A204.1 (cell line): ENCODE results near the gene AP1M1.
"Not testable (repeated sequence)": the region's sequence is repeated elsewhere in the genome, so short reads cannot be mapped to it uniquely, and the experiment has no call there.

ENCODE experiments used
- FAIRE-seq: peaks from 2 replicates; lab custom pipeline; 2012; peaks lifted over from hg19 to GRCh38; lab: Jason Lieb, UNC

The AP1M1 gene

DNA sequence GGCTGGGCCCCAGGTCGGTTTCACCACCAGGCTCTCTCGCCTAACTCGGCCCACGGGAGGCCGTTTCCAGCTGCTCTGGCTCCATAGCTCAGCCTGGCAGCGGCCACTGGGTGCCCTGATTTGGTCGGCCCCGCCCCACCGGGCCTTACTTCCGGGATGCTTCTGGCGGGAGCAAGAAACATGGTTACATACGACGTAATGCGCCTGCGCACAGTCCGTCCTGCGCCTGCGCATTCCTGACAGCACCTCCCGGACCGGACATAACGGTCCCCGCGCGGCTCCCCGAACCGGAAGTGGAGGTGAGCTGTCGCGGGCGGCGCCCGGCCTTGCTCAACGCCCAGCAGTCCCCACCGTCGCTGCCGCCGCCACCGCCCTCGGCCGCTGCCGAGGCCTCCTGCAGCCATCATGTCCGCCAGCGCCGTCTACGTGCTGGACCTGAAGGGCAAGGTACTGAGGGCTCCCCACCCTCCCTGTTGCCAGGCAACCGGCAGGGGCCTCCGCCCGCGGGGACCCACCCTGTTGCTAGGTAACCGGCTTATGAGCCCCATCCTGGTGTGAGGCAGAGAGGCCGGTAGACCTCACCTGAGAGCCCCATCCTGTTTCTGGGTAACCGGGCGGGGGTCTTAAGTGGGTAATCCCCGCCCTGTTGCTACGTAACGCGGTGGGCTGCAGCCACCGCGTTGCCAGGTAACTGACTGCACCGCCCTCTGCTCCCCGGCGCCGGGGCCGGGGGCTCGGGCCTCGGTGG, at the start of gene AP1M1:
TSS of gene AP1M1 (plus strand) at position 290 of the 748 bp plus-strand sequence. CDS start at position 406, 116 bp downstream.
- peak; percentile 67 for FAIRE-seq

- no peak for FAIRE-seq
Observed at GRCh38 chr19:16148443-16149229, 49.1 kb upstream of the AP1M1 start.

DNA sequence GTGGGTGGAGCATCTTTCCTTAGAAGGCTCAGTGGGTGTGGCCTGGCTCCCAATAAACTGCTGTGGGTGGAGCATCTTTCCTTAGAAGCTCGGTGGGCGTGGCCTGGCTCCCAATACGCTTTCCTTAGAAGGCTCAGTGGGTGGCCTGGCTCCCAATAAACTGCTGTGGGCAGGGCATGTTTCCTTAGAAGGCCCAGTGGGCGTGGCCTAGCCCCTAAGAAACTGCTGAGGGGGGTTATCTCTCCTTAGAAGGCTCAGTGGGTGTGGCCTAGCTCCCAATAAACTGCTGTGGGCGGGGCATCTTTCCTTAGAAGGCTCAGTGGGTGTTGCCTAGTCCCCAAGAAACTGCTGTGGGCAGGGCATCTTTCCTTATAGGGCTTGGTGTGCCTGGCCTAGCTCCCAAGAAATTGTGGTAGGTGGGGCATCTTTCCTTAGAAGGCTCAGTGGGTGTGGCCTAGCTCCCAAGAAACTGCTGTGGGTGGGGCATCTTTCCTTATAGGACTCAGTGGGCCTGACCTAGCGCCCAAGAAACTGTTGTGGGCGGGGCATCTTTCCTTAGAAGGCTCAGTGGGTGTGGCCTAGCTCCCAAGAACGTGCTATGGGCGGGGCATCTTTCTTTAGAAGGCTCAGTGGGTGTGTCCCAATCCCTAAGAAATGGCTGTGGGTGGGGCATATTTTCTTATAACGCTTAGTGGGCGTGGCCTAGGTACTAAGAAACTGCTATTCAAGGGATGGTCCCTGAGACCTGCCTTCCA, 44.0 kb upstream of the AP1M1 start:
- FAIRE-seq: no peak

- FAIRE-seq: no peak
Observed at GRCh38 chr19:16154557-16154956, 43.2 kb upstream of the AP1M1 start.

DNA sequence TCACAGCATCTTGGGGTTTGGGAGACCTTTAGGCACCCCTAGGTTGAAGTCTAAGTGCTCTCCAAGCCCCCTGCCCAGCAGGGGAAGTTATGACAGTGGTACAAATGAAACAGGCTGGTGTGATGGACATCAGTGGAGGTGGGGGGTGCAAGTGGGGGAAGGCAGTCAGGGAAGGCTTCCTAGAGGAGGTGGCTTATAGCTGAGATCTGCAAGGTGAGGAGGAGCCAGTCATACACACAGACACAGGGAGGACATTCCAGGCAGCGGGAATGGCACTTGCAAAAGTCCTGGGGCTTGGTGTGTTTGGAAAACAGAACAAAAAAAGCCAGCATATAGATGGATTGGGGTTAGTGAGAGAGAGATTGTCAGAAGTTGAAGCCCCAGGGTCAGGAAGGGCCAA, 42.6 kb upstream of the AP1M1 start:
- FAIRE-seq: no peak

GRCh38 chr19:16156904-16157303, 40.8 kb upstream of the AP1M1 start:
- FAIRE-seq: no peak

- no peak for FAIRE-seq
Observed at GRCh38 chr19:16157601-16158000, 40.1 kb upstream of the AP1M1 start.

DNA sequence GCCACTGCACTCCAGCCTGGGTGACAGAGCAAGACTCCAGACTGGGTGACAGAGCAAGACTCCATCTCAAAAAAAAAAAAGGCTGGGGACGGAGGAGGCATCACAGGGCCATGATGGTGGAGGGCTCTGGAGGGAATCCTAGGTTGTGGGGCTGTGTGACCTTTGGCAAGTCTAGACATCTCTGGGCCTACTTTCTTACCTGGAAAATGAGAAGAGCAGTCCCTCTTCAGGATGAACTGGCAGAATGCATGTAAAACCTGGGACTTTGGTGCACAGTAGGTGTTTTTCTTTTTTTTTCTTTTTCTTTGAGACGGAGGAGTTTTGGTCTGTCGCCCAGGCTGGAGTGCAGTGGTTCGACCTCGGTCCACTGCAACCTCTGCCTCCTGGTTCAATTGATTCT, 38.1 kb upstream of the AP1M1 start:
- no peak for FAIRE-seq

DNA sequence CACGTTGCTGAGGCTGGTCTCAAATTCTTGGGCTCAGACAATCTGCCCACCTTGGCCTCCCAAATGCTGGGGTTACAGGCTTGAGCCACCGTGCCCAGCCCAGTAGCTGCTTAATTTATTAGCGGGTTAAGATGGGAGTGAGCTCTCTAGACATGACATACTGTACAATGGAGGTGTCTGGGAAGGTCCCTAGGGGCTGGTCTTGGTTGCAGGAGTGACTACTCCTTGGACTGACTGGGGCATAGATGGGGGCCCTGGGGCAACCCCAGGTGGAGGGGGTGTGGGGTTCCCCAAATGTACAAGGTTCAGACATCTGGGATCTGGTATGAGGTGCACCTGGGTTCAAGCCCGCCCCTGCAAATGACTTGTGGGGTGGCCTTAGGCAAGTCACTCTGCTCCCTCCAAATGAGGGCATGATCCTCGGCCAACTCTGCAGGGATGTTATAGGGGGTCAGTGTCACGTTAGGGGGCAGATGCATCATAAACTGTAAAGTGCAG, 37.2 kb upstream of the AP1M1 start:
- FAIRE-seq: no peak

GRCh38 chr19:16160943-16161560, 36.7 kb upstream of the AP1M1 start:
- no peak for FAIRE-seq

DNA sequence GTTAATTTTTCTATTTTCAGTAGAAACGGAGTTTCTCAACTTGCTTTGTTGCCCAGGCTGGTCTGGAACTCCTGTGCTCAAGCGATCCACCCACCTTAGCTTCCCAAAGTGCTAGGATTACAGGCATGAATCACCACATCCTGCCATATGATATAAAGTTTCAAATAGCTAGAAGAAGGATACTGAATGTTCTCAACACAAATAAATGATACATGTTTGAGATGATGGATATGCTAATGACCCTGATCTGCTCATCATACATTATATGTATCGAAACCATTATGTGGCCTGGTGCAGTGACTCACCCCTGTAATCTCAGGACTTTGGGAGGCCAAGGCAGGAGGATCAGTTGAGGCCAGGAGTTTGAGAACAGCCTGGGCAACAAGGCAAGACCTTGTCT, 35.9 kb upstream of the AP1M1 start:
- FAIRE-seq: no peak

DNA sequence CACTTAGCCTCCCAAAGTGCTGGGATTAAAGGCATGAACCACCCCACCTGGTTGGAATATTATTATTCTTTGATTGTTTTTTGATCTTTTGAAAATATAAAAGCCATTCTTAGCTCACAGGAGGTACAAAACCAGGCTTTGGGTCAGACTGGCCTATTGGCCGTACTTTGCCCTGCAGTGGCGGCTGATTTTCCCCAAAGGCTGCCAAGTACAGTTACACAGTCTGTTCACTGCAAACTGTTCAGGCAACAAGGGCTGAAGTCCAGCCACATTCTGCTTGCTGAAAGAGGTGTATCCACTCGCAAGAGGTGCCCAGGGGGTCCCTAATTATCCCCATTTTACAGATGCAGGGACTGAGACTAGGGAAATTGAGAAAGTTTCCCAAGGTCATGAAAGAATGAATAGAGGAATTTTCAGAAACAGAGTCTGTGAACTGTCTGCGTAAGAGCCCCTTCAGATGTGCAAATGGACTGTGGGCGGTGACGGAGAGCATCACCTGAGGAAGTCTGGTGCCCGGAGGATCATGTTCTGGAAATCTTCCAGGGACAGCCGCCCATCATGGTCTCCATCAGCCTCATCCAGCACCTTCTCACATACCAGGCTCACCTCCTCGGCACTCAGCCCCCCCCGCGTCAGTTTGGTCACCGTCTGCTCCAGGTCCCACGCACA, 33.4 kb upstream of the AP1M1 start:
- FAIRE-seq: no peak

DNA sequence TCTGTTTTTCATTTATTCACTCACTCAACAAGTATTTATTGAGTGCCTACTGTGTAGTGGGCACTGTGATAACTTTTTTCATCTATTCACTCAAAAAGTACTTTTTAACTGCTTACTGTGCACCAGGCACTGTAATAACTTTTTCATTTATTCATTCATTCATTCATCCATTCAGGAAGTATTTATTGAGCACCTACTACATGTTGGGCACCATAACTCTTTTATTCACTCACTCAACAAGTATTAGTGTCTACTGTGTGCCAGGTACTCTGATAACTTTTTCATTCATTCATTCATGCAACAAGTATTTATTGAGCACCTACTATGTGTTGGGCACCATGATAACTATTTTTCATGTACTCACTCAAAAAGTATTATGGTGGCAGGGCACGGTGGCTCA, 31.3 kb upstream of the AP1M1 start:
- no peak for FAIRE-seq

DNA sequence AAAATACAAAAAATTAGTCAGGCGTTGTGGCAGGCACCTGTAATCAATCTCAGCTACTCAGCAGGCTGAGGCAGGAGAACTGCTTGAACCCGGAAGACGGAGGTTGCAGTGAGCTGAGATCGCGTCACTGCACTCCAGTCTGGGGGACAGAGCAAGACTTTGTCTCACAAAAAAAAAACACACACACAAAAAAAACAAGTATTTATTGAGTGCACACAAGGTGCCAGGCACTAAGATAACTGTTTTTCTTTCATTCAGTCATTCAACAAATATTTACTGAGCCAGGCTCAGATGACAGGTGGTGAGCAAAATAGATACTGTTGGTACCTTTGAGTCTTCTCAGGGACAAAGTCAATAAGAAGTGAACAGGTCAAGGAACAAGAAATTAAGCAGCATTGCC, 30.7 kb upstream of the AP1M1 start:
- FAIRE-seq: no peak

DNA sequence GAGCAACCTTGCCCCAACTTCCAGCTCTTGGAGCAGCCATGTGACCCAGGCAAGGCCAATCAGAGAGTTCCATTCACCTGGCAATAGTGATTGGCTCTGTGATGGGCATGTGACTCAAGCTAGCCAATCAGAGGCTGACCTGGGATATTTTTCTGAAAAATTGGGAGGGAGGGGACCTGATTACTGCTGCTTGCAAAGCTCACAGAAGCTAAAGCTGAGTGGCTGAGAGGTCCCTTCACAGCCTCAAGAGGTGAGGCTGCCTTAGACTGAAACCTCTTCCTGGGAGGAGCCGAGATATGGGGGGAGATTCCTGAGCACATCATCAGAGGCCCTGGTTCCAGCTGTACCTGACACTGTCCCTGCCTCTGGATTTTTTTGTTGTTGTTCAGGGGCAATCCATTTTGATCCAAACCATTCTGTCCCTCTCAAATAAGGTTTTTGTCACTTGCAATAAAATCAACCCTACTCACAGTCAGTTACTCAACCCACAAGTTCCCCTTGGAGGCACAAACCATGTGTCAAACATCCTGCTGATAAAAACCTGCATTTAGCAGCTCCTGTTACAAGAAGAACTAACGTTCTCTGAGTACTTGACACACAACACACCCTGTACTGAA, 29.1 kb upstream of the AP1M1 start:
- FAIRE-seq: no peak

- FAIRE-seq: no peak
Observed at GRCh38 chr19:16170134-16170533, 27.6 kb upstream of the AP1M1 start.

DNA sequence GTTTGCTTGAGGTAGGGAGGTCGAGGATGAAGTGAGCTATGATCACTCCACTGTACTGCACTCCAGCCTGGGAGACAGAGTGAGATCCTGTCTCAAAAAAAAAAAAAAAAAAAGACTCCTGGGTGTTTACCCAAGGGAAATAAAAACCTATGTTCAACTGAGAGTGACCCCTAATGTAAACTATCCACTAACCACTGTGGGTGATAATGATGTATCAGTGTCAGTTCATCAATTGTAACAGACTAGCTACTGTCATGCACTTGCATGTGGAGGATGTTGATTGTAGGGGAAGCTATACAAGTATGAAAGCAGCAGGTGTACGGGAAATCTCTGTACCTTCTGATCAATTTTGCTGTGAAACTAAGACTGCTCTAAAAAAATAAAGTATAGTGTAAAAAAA, 21.8 kb upstream of the AP1M1 start:
- no peak for FAIRE-seq

GRCh38 chr19:16178866-16179265, 18.8 kb upstream of the AP1M1 start:
- FAIRE-seq: not testable (repeated sequence)

GRCh38 chr19:16180611-16181010, 17.1 kb upstream of the AP1M1 start:
- no peak for FAIRE-seq

GRCh38 chr19:16184665-16185122, 13.0 kb upstream of the AP1M1 start:
- FAIRE-seq: no peak

- FAIRE-seq: peak; percentile 98
Observed at GRCh38 chr19:16185123-16185767, 12.5 kb upstream of the AP1M1 start, which contains the start of gene FAM32A. Gene FAM32A (plus strand): TSS chr19:16185410. CDS start chr19:16185443, 33 bp downstream.
